ENCODE results near the gene KLHDC7B.
"Not testable (repeated sequence)": the region's sequence is repeated elsewhere in the genome, so short reads cannot be mapped to it uniquely, and the experiment has no call there.

The KLHDC7B gene

GRCh38 chr22:50518606-50519005 lies 27.1 kb upstream of the KLHDC7B start:
- DNase-seq, result no peak

- no peak for DNase-seq
Measured at GRCh38 chr22:50519151-50519550, 26.5 kb upstream of the KLHDC7B start.

GRCh38 chr22:50520184-50520583 lies 25.5 kb upstream of the KLHDC7B start:
- not testable (repeated sequence) for DNase-seq

GRCh38 chr22:50520826-50521453 lies 24.8 kb upstream of the KLHDC7B start:
- DNase-seq, result no peak

GRCh38 chr22:50521710-50522109 lies 24.0 kb upstream of the KLHDC7B start:
- no peak for DNase-seq

- DNase-seq, result no peak
Measured at GRCh38 chr22:50522208-50522805, 23.4 kb upstream of the KLHDC7B start.

- DNase-seq, result no peak
Measured at GRCh38 chr22:50522806-50523438, 22.8 kb upstream of the KLHDC7B start.

GRCh38 chr22:50523458-50523805 lies 22.3 kb upstream of the KLHDC7B start:
- no peak for DNase-seq

- DNase-seq, result no peak
Measured at GRCh38 chr22:50523806-50524675, 21.7 kb upstream of the KLHDC7B start.

- no peak for DNase-seq
Measured at GRCh38 chr22:50524676-50525103, 21.0 kb upstream of the KLHDC7B start.

- DNase-seq, result peak; percentile 74
Measured at GRCh38 chr22:50525104-50525857, 20.4 kb upstream of the KLHDC7B start, which contains the start of gene SCO2. Gene SCO2, minus strand, starts transcription at chr22:50525598. Its CDS starts 1,187 bp downstream, at chr22:50524411.

GRCh38 chr22:50525858-50526107 lies 19.9 kb upstream of the KLHDC7B start:
- no peak for DNase-seq

- DNase-seq, result peak; percentile 15
Measured at GRCh38 chr22:50526108-50526833, 19.4 kb upstream of the KLHDC7B start.

GRCh38 chr22:50526834-50527801 lies 18.6 kb upstream of the KLHDC7B start:
- DNase-seq, result peak; percentile 6

- no peak for DNase-seq
Measured at GRCh38 chr22:50527921-50528681, 17.6 kb upstream of the KLHDC7B start.

GRCh38 chr22:50528682-50529415 lies 16.9 kb upstream of the KLHDC7B start:
- DNase-seq, result no peak

GRCh38 chr22:50529416-50529896 lies 16.2 kb upstream of the KLHDC7B start:
- no peak for DNase-seq

- no peak for DNase-seq
Measured at GRCh38 chr22:50529897-50530579, 15.7 kb upstream of the KLHDC7B start, which contains the start of gene TYMP. Gene TYMP, minus strand, starts transcription at chr22:50530012. Its CDS starts 303 bp downstream, at chr22:50529709.

- DNase-seq, result no peak
Measured at GRCh38 chr22:50530580-50530876, 15.2 kb upstream of the KLHDC7B start.
